Anterior cingulate cortex (tissue), 58 donors: ENCODE results near the gene ANKRD1.

Experiments
- DNase-seq, 58 donors: peaks; one replicate each; lab custom pipeline; 2025; lab: John Stamatoyannopoulos, UW

Gene ANKRD1

DNA sequence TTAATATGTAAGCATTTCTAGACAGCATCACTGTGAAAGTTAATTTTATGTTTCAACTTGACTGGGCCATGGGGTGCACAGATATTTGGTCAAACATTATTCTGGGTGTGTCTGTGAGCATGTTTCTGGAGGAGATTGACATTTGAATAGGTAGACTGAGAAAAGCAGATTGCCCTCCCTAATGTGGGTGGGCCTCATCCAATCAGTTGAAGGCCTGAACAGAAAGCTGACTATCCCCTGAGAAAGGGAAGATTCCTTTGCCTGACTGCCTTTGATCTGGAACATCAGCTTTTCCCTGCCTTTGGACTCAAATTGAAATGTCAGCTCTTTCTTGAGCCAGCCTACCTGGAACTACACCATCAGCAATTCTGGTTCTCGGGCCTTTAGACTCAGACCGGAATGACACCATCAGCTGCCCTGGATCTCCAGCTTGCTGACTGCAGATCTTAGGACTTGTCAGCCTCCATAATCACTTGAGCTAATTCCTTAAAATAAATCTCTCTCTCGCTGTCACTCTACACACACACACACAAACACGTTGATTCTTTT lies 54.8 kb downstream of the ANKRD1 start:
- DNase-seq = no peak

DNA sequence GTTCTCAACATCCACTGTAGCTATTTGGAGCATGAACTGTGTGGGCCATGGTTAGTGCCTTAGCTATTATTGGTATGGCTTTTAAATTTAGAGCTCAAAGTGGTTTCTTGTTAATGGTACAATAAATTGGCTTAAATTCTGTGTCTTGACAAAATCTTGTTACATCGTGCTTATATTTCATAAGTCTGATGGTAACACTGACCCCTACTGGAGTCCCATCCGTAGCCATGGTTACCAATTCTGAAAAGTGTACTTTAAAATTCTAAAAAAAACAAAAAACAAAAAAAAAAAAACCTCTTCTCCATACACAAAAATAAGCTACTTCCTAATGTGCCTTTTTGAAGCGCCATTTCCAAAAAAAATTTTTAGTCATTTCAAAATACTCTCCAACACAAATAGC lies 55.5 kb downstream of the ANKRD1 start:
- no peak for DNase-seq

DNA sequence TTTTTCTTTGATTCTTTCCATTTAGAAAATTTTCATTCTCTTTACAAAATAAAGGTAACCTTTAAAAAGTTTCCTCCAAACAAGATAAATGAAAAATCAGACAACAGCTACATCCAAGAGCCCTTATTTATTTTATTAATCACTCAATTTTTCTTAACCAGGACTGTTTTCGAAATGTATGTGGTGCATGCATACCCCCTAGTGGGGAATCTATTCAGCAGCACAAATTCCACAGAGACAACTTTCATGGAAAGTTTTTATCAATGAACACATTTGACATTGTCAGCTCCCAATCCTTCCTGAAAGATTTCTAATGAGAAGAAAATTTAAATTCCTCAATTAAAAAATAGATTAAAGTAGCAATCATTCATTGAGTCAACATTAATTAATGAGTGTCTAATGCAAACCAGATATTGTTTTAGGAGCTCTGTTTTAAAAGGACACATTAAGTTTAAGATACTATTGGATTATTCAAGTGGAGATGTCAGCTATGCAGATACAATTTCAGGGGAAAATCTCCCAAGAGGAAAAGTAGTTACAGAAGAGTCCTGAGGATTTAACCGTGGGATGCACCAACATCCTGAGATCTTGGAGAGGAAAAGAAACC lies 57.9 kb downstream of the ANKRD1 start:
- no peak for DNase-seq
